ENCODE data around the gene C4A. TPM values are rescaled to one million over a fixed set of nuclear protein-coding genes. Genes with fewer than 3 reads are reported as not detected.

C4A gene
- polyA plus RNA-seq, 3 donors: 12.6 TPM; not detected in 2

- DNase-seq: no peak
- intact Hi-C loops (cut with micrococcal nuclease): no loop called here
- 89% methylated on average over 5 of the region's 10 CpGs for WGBS (ENCODE audit: insufficient coverage)
These were observed 14.6 kb upstream of the C4A start for GRCh38 chr6:31966997-31967925.

GRCh38 chr6:31967926-31968320 is 13.9 kb upstream of the C4A start:
- Mint-ChIP-seq H3K4me3 (no peak overlapping the region), H3K27me3 (ENCODE audit: low read depth in 3 of 3) (peaks cover 0 to 2% (median 1%) of the 10 kb centered on the region in 3 donors), H3K36me3 (peaks cover 70 to 72% of the 10 kb centered on the region in 2 donors), H3K9me3 (no peaks in the 10 kb centered on the region), H3K27ac (peak overlapping the region in 3 of 7 donors; percentile 8 to 79 (median 11)), H3K4me1 (peaks cover 23% of the 10 kb centered on the region)
- no peak overlapping the region for H2AFZ ChIP-seq (ENCODE audit: insufficient read depth, low read depth, low read length, poor library complexity, severe bottlenecking)
- H3K9ac ChIP-seq (ENCODE audit: insufficient read depth, low read length, poor library complexity, severe bottlenecking): no peak overlapping the region
- intact Hi-C loops (cut with micrococcal nuclease): no loop called here
- no peaks in the 10 kb centered on the region for H4K20me1 ChIP-seq (ENCODE audit: insufficient read depth, low read length)
- H3K4me2 ChIP-seq (replicated peaks; ENCODE audit: extremely low read depth, low read length, poor library complexity, severe bottlenecking): no peak overlapping the region
- no peaks in the 10 kb centered on the region for H3K27me3 ChIP-seq (ENCODE audit: control insufficient read depth in 2 of 2, insufficient read depth in 2 of 2, low read length in 2 of 2)
- H3K36me3 ChIP-seq (replicated peaks in 1 of 2; ENCODE audit: control insufficient read depth in 1 of 2, insufficient read depth in 2 of 2, low read length in 2 of 2): peaks cover 71 to 78% of the 10 kb centered on the region in 2 donors
- no peak for DNase-seq
- H3K79me2 ChIP-seq (ENCODE audit: insufficient read depth, low read length): peaks cover 19% of the 10 kb centered on the region
- peaks cover 15 to 19% of the 10 kb centered on the region in 2 donors for H3K4me1 ChIP-seq (ENCODE audit: control insufficient read depth in 1 of 2, insufficient read depth in 2 of 2, low read length in 2 of 2)
- TF ChIP-seq, protein P1, sequence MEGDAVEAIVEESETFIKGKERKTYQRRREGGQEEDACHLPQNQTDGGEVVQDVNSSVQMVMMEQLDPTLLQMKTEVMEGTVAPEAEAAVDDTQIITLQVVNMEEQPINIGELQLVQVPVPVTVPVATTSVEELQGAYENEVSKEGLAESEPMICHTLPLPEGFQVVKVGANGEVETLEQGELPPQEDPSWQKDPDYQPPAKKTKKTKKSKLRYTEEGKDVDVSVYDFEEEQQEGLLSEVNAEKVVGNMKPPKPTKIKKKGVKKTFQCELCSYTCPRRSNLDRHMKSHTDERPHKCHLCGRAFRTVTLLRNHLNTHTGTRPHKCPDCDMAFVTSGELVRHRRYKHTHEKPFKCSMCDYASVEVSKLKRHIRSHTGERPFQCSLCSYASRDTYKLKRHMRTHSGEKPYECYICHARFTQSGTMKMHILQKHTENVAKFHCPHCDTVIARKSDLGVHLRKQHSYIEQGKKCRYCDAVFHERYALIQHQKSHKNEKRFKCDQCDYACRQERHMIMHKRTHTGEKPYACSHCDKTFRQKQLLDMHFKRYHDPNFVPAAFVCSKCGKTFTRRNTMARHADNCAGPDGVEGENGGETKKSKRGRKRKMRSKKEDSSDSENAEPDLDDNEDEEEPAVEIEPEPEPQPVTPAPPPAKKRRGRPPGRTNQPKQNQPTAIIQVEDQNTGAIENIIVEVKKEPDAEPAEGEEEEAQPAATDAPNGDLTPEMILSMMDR (IDR thresholded peaks at IDR 0.05): no peak
- no peaks in the 10 kb centered on the region for H3K9me3 ChIP-seq (replicated peaks in 1 of 2; ENCODE audit: control insufficient read depth in 1 of 2, insufficient read depth in 1 of 2, low read length in 2 of 2)
- H3K4me3 ChIP-seq (replicated peaks in 1 of 3; ENCODE audit: low read depth in 2 of 3, low read length in 3 of 3): no peak overlapping the region
- H3K27ac ChIP-seq (ENCODE audit: low read depth in 1 of 2, low read length in 2 of 2): peak overlapping the region in 1 of 2 donors; percentile 26
- WGBS (ENCODE audit: insufficient coverage): 90% methylated on average over 2 of the region's 3 CpGs

More at GRCh38 chr6:31966997-31967925, 14.6 kb upstream of the C4A start:
- peaks cover 0 to 2% (median 1%) of the 10 kb centered on the region in 3 donors for H3K27me3 Mint-ChIP-seq (ENCODE audit: low read depth in 3 of 3)
- peak overlapping the region in 6 of 7 donors; percentile 19 to 79 (median 55) for H3K27ac Mint-ChIP-seq
- Histone ChIP-seq H3K4me2 (replicated peaks; ENCODE audit: extremely low read depth, low read length, poor library complexity, severe bottlenecking) (no peak overlapping the region), H3K4me3 (replicated peaks in 1 of 3; ENCODE audit: low read depth in 2 of 3, low read length in 3 of 3) (no peak overlapping the region), H4K20me1 (ENCODE audit: insufficient read depth, low read length) (no peaks in the 10 kb centered on the region), H3K27me3 (ENCODE audit: control insufficient read depth in 2 of 2, insufficient read depth in 2 of 2, low read length in 2 of 2) (no peaks in the 10 kb centered on the region), H3K27ac (ENCODE audit: low read depth in 1 of 2, low read length in 2 of 2) (peak overlapping the region in 1 of 2 donors; percentile 26), H3K4me1 (ENCODE audit: control insufficient read depth in 1 of 2, insufficient read depth in 2 of 2, low read length in 2 of 2) (peaks cover 10 to 15% of the 10 kb centered on the region in 2 donors), H3K36me3 (replicated peaks in 1 of 2; ENCODE audit: control insufficient read depth in 1 of 2, insufficient read depth in 2 of 2, low read length in 2 of 2) (peaks cover 77 to 85% of the 10 kb centered on the region in 2 donors), H3K9me3 (replicated peaks in 1 of 2; ENCODE audit: control insufficient read depth in 1 of 2, insufficient read depth in 1 of 2, low read length in 2 of 2) (no peaks in the 10 kb centered on the region), H3K79me2 (ENCODE audit: insufficient read depth, low read length) (peaks cover 12% of the 10 kb centered on the region), H3K9ac (ENCODE audit: insufficient read depth, low read length, poor library complexity, severe bottlenecking) (no peak overlapping the region), H2AFZ (ENCODE audit: insufficient read depth, low read depth, low read length, poor library complexity, severe bottlenecking) (no peak overlapping the region)
- TF ChIP-seq, protein P1 (IDR thresholded peaks at IDR 0.05): no peak
- peaks cover 18% of the 10 kb centered on the region for H3K4me1 Mint-ChIP-seq
- H3K4me3 Mint-ChIP-seq: no peak overlapping the region
- H3K9me3 Mint-ChIP-seq: no peaks in the 10 kb centered on the region
- H3K36me3 Mint-ChIP-seq: peaks cover 77 to 79% of the 10 kb centered on the region in 2 donors

Data from CD14-positive monocyte (primary cell).